ENCODE results near the gene TRNP1. TPM values are rescaled to one million over a fixed set of nuclear protein-coding genes. Genes with fewer than 3 reads are reported as not detected.

The TRNP1 gene
- total RNA-seq, 4 donors from 2014 or later = 33.6 to 50.3 (median 41.5) TPM

DNA sequence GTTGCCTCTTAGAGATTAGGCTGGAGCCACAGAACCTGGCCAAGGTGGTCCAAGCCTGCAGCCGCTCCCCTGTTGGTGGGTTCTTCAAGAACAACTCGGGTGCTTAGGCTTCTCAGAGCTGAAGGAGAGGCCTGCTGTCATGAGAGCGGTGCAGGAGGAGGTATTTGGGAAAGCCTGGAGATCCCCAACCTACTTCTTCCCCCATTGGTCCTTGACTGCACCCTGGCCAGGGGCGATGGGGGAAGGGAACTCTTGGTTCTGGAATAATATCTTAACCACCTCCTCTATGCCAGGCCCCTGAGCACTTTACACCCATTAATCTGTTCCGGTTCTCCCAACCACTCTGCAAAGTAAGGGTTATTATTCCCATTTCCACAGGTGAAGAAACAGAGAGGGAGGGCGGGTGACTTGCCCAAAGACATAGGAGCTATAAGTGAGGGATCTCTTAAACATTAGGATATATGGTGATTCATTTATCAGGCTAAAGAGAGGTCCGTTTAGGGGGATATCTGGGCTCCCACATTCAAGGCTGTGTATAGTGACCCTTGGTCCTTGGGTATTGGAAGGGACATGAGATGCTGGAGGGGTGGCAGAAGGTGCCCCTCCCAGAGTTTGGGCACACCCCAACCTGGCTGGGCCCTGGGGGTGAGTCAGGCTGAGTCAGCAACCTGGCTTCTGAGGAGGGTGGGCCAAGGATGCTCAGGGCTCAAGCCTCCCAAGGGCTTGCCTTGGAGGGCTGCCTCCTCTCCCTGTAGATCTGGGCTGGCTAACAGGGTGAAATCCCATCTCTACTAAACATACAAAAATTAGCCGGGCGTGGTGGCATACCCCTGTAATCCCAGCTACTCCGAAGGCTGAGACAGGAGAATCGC is 5.2 kb downstream of the TRNP1 start:
- 87% methylated on average over 10 of the region's 11 CpGs for WGBS
- peaks cover 67 to 98% (median 95%) of the 10 kb centered on the region in 4 donors for H3K4me1 ChIP-seq
- H3K9me3 ChIP-seq = no peaks in the 10 kb centered on the region

GRCh38 chr1:26999440-26999987 is 6.0 kb downstream of the TRNP1 start:
- Histone ChIP-seq H3K4me1 (peaks cover 73 to 100% (median 100%) of the 10 kb centered on the region in 4 donors), H3K27ac (replicated peaks in 1 of 4) (peak overlapping the region; percentile 93 to 97 (median 95)), H3K4me3 (peak overlapping the region in 2 of 4 donors; percentile 3 to 22), H3K36me3 (peaks cover 0 to 7% (median 5%) of the 10 kb centered on the region in 4 donors), H3K27me3 (no peaks in the 10 kb centered on the region), H3K9me3 (no peaks in the 10 kb centered on the region)
- 39% methylated on average over 7 of the region's 7 CpGs for WGBS
- TF ChIP-seq POLR2A (IDR thresholded peaks at IDR 0.05; ENCODE audit: low read depth) = no peak
- TF ChIP-seq CTCF (IDR thresholded peaks at IDR 0.05) = peak in 1 of 3 experiments; percentile 14
- TF ChIP-seq POLR2AphosphoS5 (IDR thresholded peaks at IDR 0.05) = peak; percentile 90 to 92
- peak; percentile 72 for TF ChIP-seq EP300 (IDR thresholded peaks at IDR 0.05)
- DNase-seq (ENCODE audit: extremely low spot score) = peak; percentile 95
- intact Hi-C loops (cut with DNase I) = loop anchor here (2.0 kb wide), 1 partner anchor 31 kb away; no protein-coding TSS in a partner anchor

More for the DNA sequence above, 5.2 kb downstream of the TRNP1 start:
- peak overlapping the region in 2 of 4 donors; percentile 44 to 46 for H3K4me3 ChIP-seq
- intact Hi-C loops (cut with DNase I) = loop anchor here (2.0 kb wide), 1 partner anchor 32 kb away; no protein-coding TSS in a partner anchor
- H3K36me3 ChIP-seq = peaks cover 0 to 1% (median 0%) of the 10 kb centered on the region in 4 donors
- peak overlapping the region; percentile 93 to 97 (median 95) for H3K27ac ChIP-seq (replicated peaks in 1 of 4)
- H3K27me3 ChIP-seq = peaks cover 0 to 3% (median 0%) of the 10 kb centered on the region in 4 donors
- DNase-seq (ENCODE audit: extremely low spot score) = no peak
- TF ChIP-seq POLR2AphosphoS5 (IDR thresholded peaks at IDR 0.05) (no peak), CTCF (IDR thresholded peaks at IDR 0.05) (no peak), POLR2A (IDR thresholded peaks at IDR 0.05; ENCODE audit: low read depth) (no peak), EP300 (IDR thresholded peaks at IDR 0.05) (no peak)

DNA sequence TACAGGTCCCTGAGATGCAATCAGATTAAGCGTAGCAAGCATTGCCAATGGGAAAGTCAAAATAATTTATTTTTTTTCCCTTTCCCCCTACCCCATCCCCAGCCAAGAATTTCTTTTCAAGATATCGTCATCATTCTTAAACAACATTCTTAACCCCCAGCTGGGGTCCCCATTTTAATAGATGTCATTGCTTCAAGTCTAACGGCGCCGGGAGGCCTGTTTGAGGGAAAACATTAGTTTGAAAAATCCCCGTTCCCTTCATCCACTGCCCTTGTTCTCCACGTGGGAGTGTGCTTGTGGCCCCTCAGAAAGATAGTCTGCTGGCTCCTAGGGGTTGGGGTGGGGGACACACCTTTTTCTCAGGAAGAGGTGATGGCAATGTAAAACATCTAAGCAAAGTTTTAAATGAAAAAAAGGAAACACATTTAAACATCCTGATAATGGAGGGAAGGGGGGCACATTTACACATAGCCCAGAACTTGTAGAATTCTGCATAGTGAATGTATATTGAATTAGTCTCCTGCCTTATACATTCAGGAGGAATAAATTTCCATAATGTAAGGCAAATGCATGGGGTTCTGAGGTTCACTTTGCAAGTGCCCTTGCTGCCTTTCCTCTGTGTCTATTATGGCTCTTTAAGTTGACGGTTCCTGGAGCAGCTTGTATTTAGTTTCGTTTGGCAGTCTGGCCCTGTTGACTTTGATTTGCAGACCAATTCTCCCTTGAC is 6.8 kb downstream of the TRNP1 start:
- intact Hi-C loops (cut with DNase I) = no loop called here
- Histone ChIP-seq H3K4me3 (peak overlapping the region in 2 of 4 donors; percentile 3 to 22), H3K27me3 (no peaks in the 10 kb centered on the region), H3K36me3 (peaks cover 0 to 13% (median 12%) of the 10 kb centered on the region in 4 donors), H3K27ac (replicated peaks in 1 of 4) (peak overlapping the region; percentile 93 to 97 (median 95)), H3K9me3 (no peaks in the 10 kb centered on the region), H3K4me1 (peaks cover 73 to 100% (median 100%) of the 10 kb centered on the region in 4 donors)
- WGBS = 60% methylated on average over 9 of the region's 9 CpGs
- TF ChIP-seq POLR2A (IDR thresholded peaks at IDR 0.05; ENCODE audit: low read depth) (no peak), POLR2AphosphoS5 (IDR thresholded peaks at IDR 0.05) (no peak), CTCF (IDR thresholded peaks at IDR 0.05) (no peak), EP300 (IDR thresholded peaks at IDR 0.05) (no peak)
- no peak for DNase-seq (ENCODE audit: extremely low spot score)

GRCh38 chr1:27000817-27001460 is 7.4 kb downstream of the TRNP1 start:
- peaks cover 77 to 100% (median 100%) of the 10 kb centered on the region in 4 donors for H3K4me1 ChIP-seq
- no peak overlapping the region for H3K4me3 ChIP-seq
- WGBS = 74% methylated on average over 8 of the region's 8 CpGs
- TF ChIP-seq POLR2AphosphoS5 (IDR thresholded peaks at IDR 0.05) (peak; percentile 40 to 49), CTCF (IDR thresholded peaks at IDR 0.05) (no peak)
- H3K27ac ChIP-seq (replicated peaks in 1 of 4) = peak overlapping the region; percentile 93 to 97 (median 95)
- peaks cover 4 to 20% (median 18%) of the 10 kb centered on the region in 4 donors for H3K36me3 ChIP-seq
- intact Hi-C loops (cut with DNase I) = no loop called here
- H3K9me3 ChIP-seq = no peaks in the 10 kb centered on the region
- no peak for DNase-seq (ENCODE audit: extremely low spot score)
- no peaks in the 10 kb centered on the region for H3K27me3 ChIP-seq
